Parathyroid adenoma (tissue), 2 donors: Measurements from ENCODE around the gene FAR2.
"Not testable (repeated sequence)": the region's sequence is repeated elsewhere in the genome, so short reads cannot be mapped to it uniquely, and the experiment has no call there.

Experiments used
- H2AFZ ChIP-seq: fragments of 300-600 bp; sonication (generic); one replicate; pipeline ENCODE4 v1.7.0; 2017; ENCODE audit warnings: antibody characterized with exemption, mild to moderate bottlenecking
- H3K27ac ChIP-seq: fragments of 300-600 bp; sonication (generic); one replicate; pipeline ENCODE4 v1.7.0; 2017
- H3K27me3 ChIP-seq: fragments of 300-600 bp; sonication (generic); one replicate; pipeline ENCODE4 v1.7.0; 2017; ENCODE audit warnings: low read length; ENCODE audit not compliant: control insufficient read depth, insufficient read depth
- H3K36me3 ChIP-seq: fragments of 300-600 bp; sonication (generic); one replicate; pipeline ENCODE4 v1.7.0; 2017; ENCODE audit warnings: low read length; ENCODE audit not compliant: control insufficient read depth, insufficient read depth
- H3K4me1 ChIP-seq: fragments of 300-600 bp; sonication (generic); one replicate; pipeline ENCODE4 v1.7.0; 2017; ENCODE audit warnings: control low read depth
- H3K4me2 ChIP-seq: fragments of 300-600 bp; sonication (generic); one replicate; pipeline ENCODE4 v1.7.0; 2017; ENCODE audit warnings: low read length
- H3K4me3 ChIP-seq: fragments of 300-600 bp; sonication (generic); one replicate; pipeline ENCODE4 v1.7.0; 2017; ENCODE audit warnings: low read depth, low read length
- H3K79me2 ChIP-seq: fragments of 300-600 bp; sonication (generic); one replicate; pipeline ENCODE4 v1.7.0; 2017; ENCODE audit warnings: control low read depth
- H3K9ac ChIP-seq: fragments of 300-600 bp; sonication (generic); one replicate; pipeline ENCODE4 v1.7.0; 2017; ENCODE audit warnings: mild to moderate bottlenecking
- H3K9me3 ChIP-seq: fragments of 300-600 bp; sonication (generic); one replicate; pipeline ENCODE4 v1.7.0; 2017; ENCODE audit warnings: low read length; ENCODE audit not compliant: control insufficient read depth
- CTCF ChIP-seq: fragments of 300-600 bp; sonication (generic); IDR thresholded peaks from one replicate; pipeline ENCODE4 v1.7.0; 2017; ENCODE audit warnings: antibody characterized with exemption, mild to moderate bottlenecking
- donor health status: primary hyperparathyroidism.

The FAR2 gene

GRCh38 chr12:29283969-29284700, 135.1 kb downstream of the FAR2 start:
- no peaks in the 10 kb centered on the region for H3K79me2 ChIP-seq
- no peak overlapping the region for H2AFZ ChIP-seq
- H3K36me3 ChIP-seq: no peaks in the 10 kb centered on the region
- no peaks in the 10 kb centered on the region for H3K9me3 ChIP-seq
- H3K9ac ChIP-seq: no peak overlapping the region
- H3K27ac ChIP-seq: no peak overlapping the region
- H3K27me3 ChIP-seq: no peaks in the 10 kb centered on the region
- H3K4me2 ChIP-seq: no peak overlapping the region
- no peaks in the 10 kb centered on the region for H3K4me1 ChIP-seq
- no peak for TF ChIP-seq CTCF
- no peak overlapping the region for H3K4me3 ChIP-seq

- Histone ChIP-seq H3K4me1 (no peaks in the 10 kb centered on the region), H3K4me2 (no peak overlapping the region), H3K9me3 (no peaks in the 10 kb centered on the region), H2AFZ (no peak overlapping the region), H3K27ac (no peak overlapping the region), H3K9ac (no peak overlapping the region), H3K4me3 (no peak overlapping the region), H3K79me2 (no peaks in the 10 kb centered on the region), H3K36me3 (no peaks in the 10 kb centered on the region), H3K27me3 (no peaks in the 10 kb centered on the region)
- no peak for TF ChIP-seq CTCF
These were observed 137.2 kb downstream of the FAR2 start for GRCh38 chr12:29286081-29286790.

GRCh38 chr12:29287622-29288021, 138.5 kb downstream of the FAR2 start:
- H3K27ac ChIP-seq: no peak overlapping the region
- H3K4me2 ChIP-seq: no peak overlapping the region
- H3K79me2 ChIP-seq: no peaks in the 10 kb centered on the region
- no peaks in the 10 kb centered on the region for H3K4me1 ChIP-seq
- no peaks in the 10 kb centered on the region for H3K9me3 ChIP-seq
- no peak overlapping the region for H2AFZ ChIP-seq
- H3K27me3 ChIP-seq: no peaks in the 10 kb centered on the region
- H3K4me3 ChIP-seq: no peak overlapping the region
- no peaks in the 10 kb centered on the region for H3K36me3 ChIP-seq
- H3K9ac ChIP-seq: no peak overlapping the region
- TF ChIP-seq CTCF: no peak

- H3K27ac ChIP-seq: no peak overlapping the region
- H3K36me3 ChIP-seq: no peaks in the 10 kb centered on the region
- no peak for TF ChIP-seq CTCF
- H3K9ac ChIP-seq: no peak overlapping the region
- H3K79me2 ChIP-seq: no peaks in the 10 kb centered on the region
- H3K9me3 ChIP-seq: no peaks in the 10 kb centered on the region
- no peaks in the 10 kb centered on the region for H3K4me1 ChIP-seq
- no peak overlapping the region for H3K4me3 ChIP-seq
- no peak overlapping the region for H3K4me2 ChIP-seq
- H2AFZ ChIP-seq: no peak overlapping the region
- no peaks in the 10 kb centered on the region for H3K27me3 ChIP-seq
These were observed 139.0 kb downstream of the FAR2 start for GRCh38 chr12:29288031-29288430.

- H3K4me3 ChIP-seq, H3K9me3 ChIP-seq, H3K27ac ChIP-seq, H3K27me3 ChIP-seq, H3K9ac ChIP-seq, H3K4me2 ChIP-seq, H3K4me1 ChIP-seq, H3K36me3 ChIP-seq, H3K79me2 ChIP-seq, H2AFZ ChIP-seq: not testable (repeated sequence)
These were observed 141.4 kb downstream of the FAR2 start for GRCh38 chr12:29290475-29290874.
